ENCODE results near the gene DENND1C. TPM values are rescaled to one million over a fixed set of nuclear protein-coding genes. Genes with fewer than 3 reads are reported as not detected.
A peak's percentile ranks its signal among the peaks of the same experiment; 100 is the strongest.

The DENND1C gene
- polyA plus RNA-seq = 100 to 1,000 TPM in 1 of 3 donors, 10 to 100 TPM in 2; 29.0 to 120 (median 32.9) TPM

- peaks cover 0 to 4% (median 0%) of the 10 kb centered on the region in 3 donors for H3K36me3 Mint-ChIP-seq
- H3K27ac Mint-ChIP-seq = peak within 1 kb of the TSS; percentile 99 to 100 (median 99)
- peaks cover 0 to 15% (median 4%) of the 10 kb centered on the region in 3 donors for H3K27me3 Mint-ChIP-seq (ENCODE audit: low read depth in 3 of 3)
- DNase-seq = peak; percentile 77 to 78 (median 77)
- peak within 1 kb of the TSS; percentile 93 to 99 (median 98) for H3K4me3 Mint-ChIP-seq
- peaks cover 42 to 43% of the 10 kb centered on the region in 2 donors for H3K4me1 Mint-ChIP-seq
- H3K9me3 Mint-ChIP-seq = no peaks in the 10 kb centered on the region
Measured at GRCh38 chr19:6481541-6482342, at the start of gene DENND1C. Gene DENND1C (minus strand): TSS chr19:6481787. CDS start chr19:6481695, 92 bp downstream.

- H3K9me3 Mint-ChIP-seq = no peaks in the 10 kb centered on the region
- DNase-seq = peak; percentile 76 to 77 (median 77)
- H3K36me3 Mint-ChIP-seq = peaks cover 4 to 10% (median 5%) of the 10 kb centered on the region in 3 donors
- peaks cover 15 to 21% (median 17%) of the 10 kb centered on the region in 3 donors for H3K27me3 Mint-ChIP-seq (ENCODE audit: low read depth in 3 of 3)
- peak within 1 kb of the TSS; percentile 84 to 99 (median 86) for H3K4me3 Mint-ChIP-seq
- peaks cover 28 to 39% of the 10 kb centered on the region in 2 donors for H3K4me1 Mint-ChIP-seq
- peak within 1 kb of the TSS; percentile 1 to 90 (median 80) for H3K27ac Mint-ChIP-seq
Measured at GRCh38 chr19:6530386-6531162, 49.0 kb upstream of the DENND1C start, which contains the start of gene TNFSF9. Gene TNFSF9 (plus strand): TSS chr19:6531026. CDS start chr19:6531037, 11 bp downstream.

GRCh38 chr19:6529937-6530385 lies 48.4 kb upstream of the DENND1C start:
- Mint-ChIP-seq H3K27me3 (ENCODE audit: low read depth in 3 of 3) (peaks cover 15 to 21% (median 17%) of the 10 kb centered on the region in 3 donors), H3K4me3 (peak overlapping the region; percentile 84 to 99 (median 86)), H3K9me3 (no peaks in the 10 kb centered on the region), H3K4me1 (peaks cover 28 to 36% of the 10 kb centered on the region in 2 donors), H3K27ac (peak overlapping the region in 4 of 6 donors; percentile 38 to 90 (median 74)), H3K36me3 (peaks cover 4 to 10% (median 5%) of the 10 kb centered on the region in 3 donors)
- DNase-seq = no peak

GRCh38 chr19:6529351-6529750 lies 47.8 kb upstream of the DENND1C start:
- Mint-ChIP-seq H3K4me3 (peak overlapping the region in 4 of 5 donors; percentile 38 to 99 (median 88)), H3K36me3 (peaks cover 4 to 10% (median 5%) of the 10 kb centered on the region in 3 donors), H3K27ac (peak overlapping the region in 4 of 6 donors; percentile 52 to 90 (median 72)), H3K4me1 (peaks cover 28 to 36% of the 10 kb centered on the region in 2 donors), H3K9me3 (no peaks in the 10 kb centered on the region), H3K27me3 (ENCODE audit: low read depth in 3 of 3) (peaks cover 15 to 21% (median 17%) of the 10 kb centered on the region in 3 donors)
- DNase-seq = no peak

- H3K4me1 Mint-ChIP-seq = peaks cover 28 to 36% of the 10 kb centered on the region in 2 donors
- H3K27ac Mint-ChIP-seq = no peak overlapping the region
- H3K9me3 Mint-ChIP-seq = no peaks in the 10 kb centered on the region
- peaks cover 12 to 18% (median 17%) of the 10 kb centered on the region in 3 donors for H3K27me3 Mint-ChIP-seq (ENCODE audit: low read depth in 3 of 3)
- DNase-seq = no peak
- H3K36me3 Mint-ChIP-seq = peaks cover 4 to 10% (median 5%) of the 10 kb centered on the region in 3 donors
- no peak overlapping the region for H3K4me3 Mint-ChIP-seq
Measured at GRCh38 chr19:6528544-6529121, 47.0 kb upstream of the DENND1C start.

- H3K4me1 Mint-ChIP-seq = peaks cover 28 to 36% of the 10 kb centered on the region in 2 donors
- H3K9me3 Mint-ChIP-seq = no peaks in the 10 kb centered on the region
- no peak for DNase-seq
- H3K27me3 Mint-ChIP-seq (ENCODE audit: low read depth in 3 of 3) = peaks cover 12 to 18% (median 17%) of the 10 kb centered on the region in 3 donors
- H3K36me3 Mint-ChIP-seq = peaks cover 4 to 10% (median 5%) of the 10 kb centered on the region in 3 donors
- peak overlapping the region in 1 of 6 donors; percentile 22 for H3K27ac Mint-ChIP-seq
- H3K4me3 Mint-ChIP-seq = no peak overlapping the region
Measured at GRCh38 chr19:6527893-6528543, 46.4 kb upstream of the DENND1C start.

GRCh38 chr19:6524311-6524710 lies 42.7 kb upstream of the DENND1C start:
- Mint-ChIP-seq H3K4me1 (peaks cover 9 to 12% of the 10 kb centered on the region in 2 donors), H3K27me3 (ENCODE audit: low read depth in 3 of 3) (peaks cover 0 to 7% (median under 1%) of the 10 kb centered on the region in 3 donors), H3K27ac (peak overlapping the region in 1 of 6 donors; percentile 93), H3K4me3 (no peak overlapping the region), H3K9me3 (no peaks in the 10 kb centered on the region), H3K36me3 (peaks cover 0 to 3% (median 0%) of the 10 kb centered on the region in 3 donors)
- DNase-seq = no peak

- H3K9me3 Mint-ChIP-seq = no peaks in the 10 kb centered on the region
- H3K4me1 Mint-ChIP-seq = peaks cover 17 to 22% of the 10 kb centered on the region in 2 donors
- DNase-seq = no peak
- peaks cover 0 to 7% (median 0%) of the 10 kb centered on the region in 3 donors for H3K27me3 Mint-ChIP-seq (ENCODE audit: low read depth in 3 of 3)
- H3K27ac Mint-ChIP-seq = peak overlapping the region; percentile 60 to 94 (median 89)
- peak overlapping the region in 1 of 5 donors; percentile 49 for H3K4me3 Mint-ChIP-seq
- H3K36me3 Mint-ChIP-seq = peaks cover 0 to 3% (median 0%) of the 10 kb centered on the region in 3 donors
Measured at GRCh38 chr19:6522712-6523111, 41.1 kb upstream of the DENND1C start.

GRCh38 chr19:6521718-6522646 lies 40.4 kb upstream of the DENND1C start:
- no peaks in the 10 kb centered on the region for H3K9me3 Mint-ChIP-seq
- peaks cover 24 to 28% of the 10 kb centered on the region in 2 donors for H3K4me1 Mint-ChIP-seq
- H3K36me3 Mint-ChIP-seq = peaks cover 0 to 3% (median 0%) of the 10 kb centered on the region in 3 donors
- H3K4me3 Mint-ChIP-seq = peak overlapping the region in 4 of 5 donors; percentile 22 to 53 (median 50)
- peak overlapping the region; percentile 65 to 94 (median 89) for H3K27ac Mint-ChIP-seq
- peaks cover 0 to 7% (median 0%) of the 10 kb centered on the region in 3 donors for H3K27me3 Mint-ChIP-seq (ENCODE audit: low read depth in 3 of 3)
- peak; percentile 71 to 80 (median 72) for DNase-seq

GRCh38 chr19:6519289-6519688 lies 37.7 kb upstream of the DENND1C start:
- H3K27ac Mint-ChIP-seq = peak overlapping the region in 1 of 6 donors; percentile 66
- peak overlapping the region in 2 of 5 donors; percentile 9 to 49 for H3K4me3 Mint-ChIP-seq
- peaks cover 0 to 3% (median 0%) of the 10 kb centered on the region in 3 donors for H3K36me3 Mint-ChIP-seq

GRCh38 chr19:6518145-6518911 lies 36.7 kb upstream of the DENND1C start:
- DNase-seq = peak; percentile 33 to 46 (median 38)
- H3K4me3 Mint-ChIP-seq = peak overlapping the region; percentile 36 to 79 (median 71)
- H3K4me1 Mint-ChIP-seq = peaks cover 35 to 37% of the 10 kb centered on the region in 2 donors
- peaks cover 0 to 7% (median 1%) of the 10 kb centered on the region in 3 donors for H3K27me3 Mint-ChIP-seq (ENCODE audit: low read depth in 3 of 3)
- H3K36me3 Mint-ChIP-seq = peaks cover 0 to 3% (median 0%) of the 10 kb centered on the region in 3 donors
- H3K9me3 Mint-ChIP-seq = no peaks in the 10 kb centered on the region
- peak overlapping the region; percentile 39 to 89 (median 84) for H3K27ac Mint-ChIP-seq

More at GRCh38 chr19:6519289-6519688, 37.7 kb upstream of the DENND1C start:
- Mint-ChIP-seq H3K4me1 (peaks cover 35 to 37% of the 10 kb centered on the region in 2 donors), H3K9me3 (no peaks in the 10 kb centered on the region), H3K27me3 (ENCODE audit: low read depth in 3 of 3) (peaks cover 0 to 7% (median 0%) of the 10 kb centered on the region in 3 donors)
- no peak for DNase-seq

Measured in immature natural killer cell (primary cell).